ENCODE results near the gene UGDH.
"Not testable (repeated sequence)": the region's sequence is repeated elsewhere in the genome, so short reads cannot be mapped to it uniquely, and the experiment has no call there.

UGDH gene

GRCh38 chr4:39563346-39563847, 36.2 kb upstream of the UGDH start:
- no peak for FAIRE-seq
- TF ChIP-seq CTCF (IDR thresholded peaks at IDR 0.05; ENCODE audit: insufficient read depth, missing control alignments) = no peak
- DNase-seq (ENCODE audit: insufficient read length, low spot score) = no peak

GRCh38 chr4:39562792-39563191, 35.6 kb upstream of the UGDH start:
- TF ChIP-seq CTCF (IDR thresholded peaks at IDR 0.05; ENCODE audit: insufficient read depth, missing control alignments) = no peak
- DNase-seq (ENCODE audit: insufficient read length, low spot score) (no peak), FAIRE-seq (no peak)

GRCh38 chr4:39559626-39560025, 32.4 kb upstream of the UGDH start:
- no peak for FAIRE-seq
- DNase-seq (ENCODE audit: insufficient read length, low spot score) = no peak
- TF ChIP-seq CTCF (IDR thresholded peaks at IDR 0.05; ENCODE audit: insufficient read depth, missing control alignments) = no peak

GRCh38 chr4:39555472-39555871, 28.2 kb upstream of the UGDH start:
- FAIRE-seq = no peak

GRCh38 chr4:39548425-39549067, 21.3 kb upstream of the UGDH start:
- no peak for TF ChIP-seq CTCF (IDR thresholded peaks at IDR 0.05; ENCODE audit: insufficient read depth, missing control alignments)
- FAIRE-seq (no peak), DNase-seq (ENCODE audit: insufficient read length, low spot score) (no peak)

More at GRCh38 chr4:39555472-39555871, 28.2 kb upstream of the UGDH start:
- DNase-seq (ENCODE audit: insufficient read length, low spot score) = no peak
- TF ChIP-seq CTCF (IDR thresholded peaks at IDR 0.05; ENCODE audit: insufficient read depth, missing control alignments) = no peak

GRCh38 chr4:39544580-39545315, 17.5 kb upstream of the UGDH start:
- FAIRE-seq (no peak), DNase-seq (ENCODE audit: insufficient read length, low spot score) (no peak)
- TF ChIP-seq CTCF (IDR thresholded peaks at IDR 0.05; ENCODE audit: insufficient read depth, missing control alignments) = no peak

- FAIRE-seq; DNase-seq (ENCODE audit: insufficient read length, low spot score): not testable (repeated sequence)
These were observed 16.8 kb upstream of the UGDH start for GRCh38 chr4:39544080-39544479.

All from D721Med (cell line).